Measurements from ENCODE around the gene IARS2. TPM values are rescaled to one million over a fixed set of nuclear protein-coding genes. Genes with fewer than 3 reads are reported as not detected.

Gene IARS2
- polyA plus RNA-seq, 1 donor from 2014 or later, result 59.2 TPM

- no peak overlapping the region for H3K9ac ChIP-seq (ENCODE audit: low read length)
- TF ChIP-seq RAD21 (conservative IDR thresholded peaks at IDR 0.05) (no peak), TAF1 (IDR thresholded peaks at IDR 0.05; ENCODE audit: low read depth) (no peak), EP300 (conservative IDR thresholded peaks at IDR 0.05; ENCODE audit: poor library complexity, severe bottlenecking) (no peak), POLR2AphosphoS5 (IDR thresholded peaks at IDR 0.05) (no peak), EZH2 (IDR thresholded peaks at IDR 0.05; ENCODE audit: borderline replicate concordance, insufficient read depth, low read length, poor library complexity, severe bottlenecking) (no peak), SMC3 (conservative IDR thresholded peaks at IDR 0.05; ENCODE audit: poor library complexity) (no peak)
- TF ChIP-seq, protein P1, sequence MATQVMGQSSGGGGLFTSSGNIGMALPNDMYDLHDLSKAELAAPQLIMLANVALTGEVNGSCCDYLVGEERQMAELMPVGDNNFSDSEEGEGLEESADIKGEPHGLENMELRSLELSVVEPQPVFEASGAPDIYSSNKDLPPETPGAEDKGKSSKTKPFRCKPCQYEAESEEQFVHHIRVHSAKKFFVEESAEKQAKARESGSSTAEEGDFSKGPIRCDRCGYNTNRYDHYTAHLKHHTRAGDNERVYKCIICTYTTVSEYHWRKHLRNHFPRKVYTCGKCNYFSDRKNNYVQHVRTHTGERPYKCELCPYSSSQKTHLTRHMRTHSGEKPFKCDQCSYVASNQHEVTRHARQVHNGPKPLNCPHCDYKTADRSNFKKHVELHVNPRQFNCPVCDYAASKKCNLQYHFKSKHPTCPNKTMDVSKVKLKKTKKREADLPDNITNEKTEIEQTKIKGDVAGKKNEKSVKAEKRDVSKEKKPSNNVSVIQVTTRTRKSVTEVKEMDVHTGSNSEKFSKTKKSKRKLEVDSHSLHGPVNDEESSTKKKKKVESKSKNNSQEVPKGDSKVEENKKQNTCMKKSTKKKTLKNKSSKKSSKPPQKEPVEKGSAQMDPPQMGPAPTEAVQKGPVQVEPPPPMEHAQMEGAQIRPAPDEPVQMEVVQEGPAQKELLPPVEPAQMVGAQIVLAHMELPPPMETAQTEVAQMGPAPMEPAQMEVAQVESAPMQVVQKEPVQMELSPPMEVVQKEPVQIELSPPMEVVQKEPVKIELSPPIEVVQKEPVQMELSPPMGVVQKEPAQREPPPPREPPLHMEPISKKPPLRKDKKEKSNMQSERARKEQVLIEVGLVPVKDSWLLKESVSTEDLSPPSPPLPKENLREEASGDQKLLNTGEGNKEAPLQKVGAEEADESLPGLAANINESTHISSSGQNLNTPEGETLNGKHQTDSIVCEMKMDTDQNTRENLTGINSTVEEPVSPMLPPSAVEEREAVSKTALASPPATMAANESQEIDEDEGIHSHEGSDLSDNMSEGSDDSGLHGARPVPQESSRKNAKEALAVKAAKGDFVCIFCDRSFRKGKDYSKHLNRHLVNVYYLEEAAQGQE (IDR thresholded peaks at IDR 0.05; ENCODE audit: borderline replicate concordance), result no peak
- H4K20me1 ChIP-seq (ENCODE audit: insufficient read depth), result no peaks in the 10 kb centered on the region
- no peak overlapping the region for H2AFZ ChIP-seq (ENCODE audit: low read depth, low read length)
- no peak overlapping the region for H3K27ac ChIP-seq (ENCODE audit: low read length)
- H3F3A ChIP-seq (ENCODE audit: insufficient read depth, low read length, poor library complexity, severe bottlenecking), result no peaks in the 10 kb centered on the region
- peaks cover 11% of the 10 kb centered on the region for H3K36me3 ChIP-seq (ENCODE audit: insufficient read depth, low read length)
- H3K4me3 ChIP-seq (ENCODE audit: low read length), result no peak overlapping the region
- H3K27me3 ChIP-seq (ENCODE audit: insufficient read depth, low read depth, low read length), result no peaks in the 10 kb centered on the region
- H3K9me3 ChIP-seq (ENCODE audit: low read length), result no peaks in the 10 kb centered on the region
- no peaks in the 10 kb centered on the region for H3K79me2 ChIP-seq (replicated peaks; ENCODE audit: insufficient read depth, low read length)
- no peaks in the 10 kb centered on the region for H3K9me2 ChIP-seq (ENCODE audit: insufficient read depth, low read length)
- no peak overlapping the region for H3K4me2 ChIP-seq (ENCODE audit: low read length)
These were observed 41.8 kb downstream of the IARS2 start for GRCh38 chr1:220135755-220136154.

- Histone ChIP-seq H3K9ac (ENCODE audit: low read length) (no peak overlapping the region), H2AFZ (ENCODE audit: low read depth, low read length) (no peak overlapping the region), H4K20me1 (ENCODE audit: insufficient read depth) (no peaks in the 10 kb centered on the region), H3F3A (ENCODE audit: insufficient read depth, low read length, poor library complexity, severe bottlenecking) (no peaks in the 10 kb centered on the region), H3K79me2 (replicated peaks; ENCODE audit: insufficient read depth, low read length) (no peaks in the 10 kb centered on the region), H3K36me3 (ENCODE audit: insufficient read depth, low read length) (peaks cover 23% of the 10 kb centered on the region), H3K9me2 (ENCODE audit: insufficient read depth, low read length) (no peaks in the 10 kb centered on the region), H3K4me2 (ENCODE audit: low read length) (no peak overlapping the region), H3K27me3 (ENCODE audit: insufficient read depth, low read depth, low read length) (no peaks in the 10 kb centered on the region), H3K27ac (ENCODE audit: low read length) (no peak overlapping the region), H3K9me3 (ENCODE audit: low read length) (no peaks in the 10 kb centered on the region), H3K4me3 (ENCODE audit: low read length) (no peak overlapping the region)
- no peak for TF ChIP-seq EP300 (conservative IDR thresholded peaks at IDR 0.05; ENCODE audit: poor library complexity, severe bottlenecking)
- no peak for TF ChIP-seq RAD21 (conservative IDR thresholded peaks at IDR 0.05)
- TF ChIP-seq POLR2AphosphoS5 (IDR thresholded peaks at IDR 0.05), result no peak
- TF ChIP-seq TAF1 (IDR thresholded peaks at IDR 0.05; ENCODE audit: low read depth), result no peak
- no peak for TF ChIP-seq CTCF (IDR thresholded peaks at IDR 0.05; ENCODE audit: poor library complexity, severe bottlenecking)
- no peak for TF ChIP-seq SMC3 (conservative IDR thresholded peaks at IDR 0.05; ENCODE audit: poor library complexity)
- no peak for TF ChIP-seq MXI1 (conservative IDR thresholded peaks at IDR 0.05; ENCODE audit: poor library complexity, severe bottlenecking)
- TF ChIP-seq EZH2 (IDR thresholded peaks at IDR 0.05; ENCODE audit: borderline replicate concordance, insufficient read depth, low read length, poor library complexity, severe bottlenecking), result no peak
- TF ChIP-seq, protein P1 (IDR thresholded peaks at IDR 0.05; ENCODE audit: borderline replicate concordance), result no peak
These were observed 43.3 kb downstream of the IARS2 start for GRCh38 chr1:220137019-220137786.
